ENCODE measurements around the gene JAKMIP1. TPM values are rescaled to one million over a fixed set of nuclear protein-coding genes. Genes with fewer than 3 reads are reported as not detected.

Gene JAKMIP1
- 1 to 10 TPM in 1 of 2 donors, under 1 TPM in 1; 0.78 to 1.3 TPM for total RNA-seq

DNA sequence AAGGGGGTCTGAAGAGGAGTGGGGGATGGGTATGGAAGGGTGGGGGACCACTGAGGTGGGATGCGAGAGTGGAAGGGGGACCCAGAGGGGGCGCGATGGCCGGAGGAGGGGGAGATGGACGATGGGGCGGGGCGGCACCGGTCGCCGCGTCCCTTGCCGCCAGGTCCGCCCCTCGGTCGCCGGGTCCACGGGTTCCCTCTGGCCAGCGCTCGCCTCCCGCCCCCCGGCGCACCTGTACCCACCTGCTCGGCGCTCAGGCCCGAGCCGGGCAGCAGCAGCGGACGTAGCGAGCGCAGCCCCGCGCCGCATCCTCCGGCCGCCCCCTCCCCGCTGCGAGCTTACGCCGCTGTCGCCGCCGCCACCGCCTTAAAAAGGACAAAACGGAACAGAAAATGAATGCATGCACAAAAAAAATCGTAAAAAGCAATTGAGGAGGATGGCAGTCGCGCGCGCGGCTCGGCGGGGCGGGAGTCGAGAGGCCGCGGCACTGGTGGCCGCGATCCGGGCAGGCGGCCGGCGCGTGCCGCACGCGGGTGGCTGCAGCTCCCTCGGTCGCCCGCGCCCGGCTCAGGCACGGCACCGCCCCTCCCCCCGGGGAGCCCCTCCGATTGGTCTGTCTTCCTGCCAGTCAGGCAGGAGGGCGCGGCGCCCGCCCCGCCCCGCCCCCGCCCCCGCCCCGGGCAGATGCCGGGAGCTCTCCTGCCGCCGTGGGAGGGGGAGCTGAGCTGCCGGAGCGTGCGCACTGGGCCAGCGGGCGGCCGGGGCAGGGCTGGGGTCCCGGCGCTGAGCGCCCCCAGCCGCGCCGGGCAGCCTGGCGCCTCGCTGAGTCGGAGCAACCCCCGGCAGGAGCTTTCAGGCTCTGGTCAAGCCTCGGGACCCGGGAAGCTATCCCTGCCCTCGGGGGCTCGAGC, at the start of gene JAKMIP1:
JAKMIP1 (minus strand) TSS at position 539 of the 911 bp plus-strand sequence. CDS start 87,699 bp downstream, outside the sequence.
- DNase-seq = peak; percentile 80 to 88 (median 84)
- Histone ChIP-seq H3K4me1 (peaks cover 24% of the 10 kb centered on the region), H3K4me3 (peak within 1 kb of the TSS in 1 of 2 donors; percentile 10), H3K27me3 (peaks cover 0 to 33% of the 10 kb centered on the region in 2 donors), H3K9me3 (peaks cover 0 to 8% (median 0%) of the 10 kb centered on the region in 3 donors), H3K27ac (no peak within 1 kb of the TSS), H3K36me3 (replicated peaks in 1 of 2; ENCODE audit: insufficient read depth in 1 of 2, low read depth in 2 of 2) (no peaks in the 10 kb centered on the region)
- intact Hi-C loops (cut with DNase I) = no loop called here
- TF ChIP-seq, protein P1, sequence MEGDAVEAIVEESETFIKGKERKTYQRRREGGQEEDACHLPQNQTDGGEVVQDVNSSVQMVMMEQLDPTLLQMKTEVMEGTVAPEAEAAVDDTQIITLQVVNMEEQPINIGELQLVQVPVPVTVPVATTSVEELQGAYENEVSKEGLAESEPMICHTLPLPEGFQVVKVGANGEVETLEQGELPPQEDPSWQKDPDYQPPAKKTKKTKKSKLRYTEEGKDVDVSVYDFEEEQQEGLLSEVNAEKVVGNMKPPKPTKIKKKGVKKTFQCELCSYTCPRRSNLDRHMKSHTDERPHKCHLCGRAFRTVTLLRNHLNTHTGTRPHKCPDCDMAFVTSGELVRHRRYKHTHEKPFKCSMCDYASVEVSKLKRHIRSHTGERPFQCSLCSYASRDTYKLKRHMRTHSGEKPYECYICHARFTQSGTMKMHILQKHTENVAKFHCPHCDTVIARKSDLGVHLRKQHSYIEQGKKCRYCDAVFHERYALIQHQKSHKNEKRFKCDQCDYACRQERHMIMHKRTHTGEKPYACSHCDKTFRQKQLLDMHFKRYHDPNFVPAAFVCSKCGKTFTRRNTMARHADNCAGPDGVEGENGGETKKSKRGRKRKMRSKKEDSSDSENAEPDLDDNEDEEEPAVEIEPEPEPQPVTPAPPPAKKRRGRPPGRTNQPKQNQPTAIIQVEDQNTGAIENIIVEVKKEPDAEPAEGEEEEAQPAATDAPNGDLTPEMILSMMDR (IDR thresholded peaks at IDR 0.05) = no peak
- TF ChIP-seq POLR2A (IDR thresholded peaks at IDR 0.05) = no peak
- ATAC-seq = peak; percentile 90
- WGBS, 2 donors = 0 to 2% methylated on average over 25 to 92 of the region's 107 CpGs

- 45 to 69% methylated on average over 5 to 10 of the region's 10 CpGs for WGBS, 2 donors
- DNase-seq = no peak
- no peaks in the 10 kb centered on the region for H3K36me3 ChIP-seq (replicated peaks in 1 of 2; ENCODE audit: insufficient read depth in 1 of 2, low read depth in 2 of 2)
- H3K9me3 ChIP-seq = peaks cover 0 to 10% (median 0%) of the 10 kb centered on the region in 3 donors
- intact Hi-C loops (cut with DNase I) = no loop called here
- no peak overlapping the region for H3K27ac ChIP-seq
- peaks cover 0 to 11% of the 10 kb centered on the region in 2 donors for H3K27me3 ChIP-seq
- ATAC-seq = no peak
- no peak for TF ChIP-seq POLR2A (IDR thresholded peaks at IDR 0.05)
- TF ChIP-seq, protein P1 (IDR thresholded peaks at IDR 0.05) = no peak
- H3K4me1 ChIP-seq = peaks cover 8% of the 10 kb centered on the region
- H3K4me3 ChIP-seq = no peak overlapping the region
Observed at GRCh38 chr4:6248394-6248793, 48.0 kb upstream of the JAKMIP1 start.

DNA sequence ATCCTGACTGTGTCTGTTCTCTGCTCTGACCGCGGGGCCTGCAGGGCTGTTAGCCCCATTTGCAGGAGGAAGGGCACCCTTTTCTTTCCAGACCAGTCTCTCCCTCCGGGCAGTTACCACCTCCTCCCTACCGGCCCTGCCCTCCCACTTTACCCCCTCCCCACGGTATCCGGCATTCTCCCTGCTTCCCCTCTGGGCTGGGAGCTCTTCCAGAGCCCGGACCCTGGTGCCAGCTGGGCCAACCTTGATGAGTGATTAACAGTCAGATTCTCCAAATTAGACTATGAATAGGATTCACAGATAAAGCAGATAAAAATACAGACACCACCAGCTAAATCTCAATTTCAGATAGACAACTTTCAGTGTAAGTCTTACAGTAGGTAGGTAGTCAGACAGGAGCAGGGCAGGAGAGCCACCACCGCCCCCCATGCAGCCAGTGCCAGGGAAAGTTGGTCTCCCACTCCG, 45.9 kb upstream of the JAKMIP1 start:
- intact Hi-C loops (cut with DNase I) = no loop called here
- Histone ChIP-seq H3K36me3 (replicated peaks in 1 of 2; ENCODE audit: insufficient read depth in 1 of 2, low read depth in 2 of 2) (no peaks in the 10 kb centered on the region), H3K9me3 (peaks cover 0 to 10% (median 0%) of the 10 kb centered on the region in 3 donors), H3K27me3 (peaks cover 0 to 11% of the 10 kb centered on the region in 2 donors), H3K4me1 (peaks cover 8% of the 10 kb centered on the region), H3K27ac (no peak overlapping the region), H3K4me3 (no peak overlapping the region)
- TF ChIP-seq, protein P1 (IDR thresholded peaks at IDR 0.05) = no peak
- no peak for TF ChIP-seq POLR2A (IDR thresholded peaks at IDR 0.05)
- ATAC-seq (no peak), DNase-seq (no peak)
- 51 to 52% methylated on average over 9 of the region's 9 CpGs for WGBS, 2 donors

GRCh38 chr4:6245246-6246169, 45.2 kb upstream of the JAKMIP1 start:
- no peak overlapping the region for H3K4me3 ChIP-seq
- 9 to 26% methylated on average over 14 to 57 of the region's 67 CpGs for WGBS, 2 donors
- peak in 2 of 4 donors; percentile 32 for DNase-seq
- intact Hi-C loops (cut with DNase I) = no loop called here
- no peaks in the 10 kb centered on the region for H3K36me3 ChIP-seq (replicated peaks in 1 of 2; ENCODE audit: insufficient read depth in 1 of 2, low read depth in 2 of 2)
- no peak overlapping the region for H3K27ac ChIP-seq
- peaks cover 0 to 11% of the 10 kb centered on the region in 2 donors for H3K27me3 ChIP-seq
- no peak for ATAC-seq
- TF ChIP-seq, protein P1 (IDR thresholded peaks at IDR 0.05) = no peak
- TF ChIP-seq POLR2A (IDR thresholded peaks at IDR 0.05) = no peak
- peaks cover 0 to 10% (median 0%) of the 10 kb centered on the region in 3 donors for H3K9me3 ChIP-seq
- H3K4me1 ChIP-seq = peaks cover 8% of the 10 kb centered on the region

Measured in body of pancreas (tissue), 4 donors.